ENCODE results near the gene PPP3CA. TPM values are rescaled to one million over a fixed set of nuclear protein-coding genes. Genes with fewer than 3 reads are reported as not detected.

The PPP3CA gene
- total RNA-seq, 1 donor from 2014 or later = 38.4 TPM

DNA sequence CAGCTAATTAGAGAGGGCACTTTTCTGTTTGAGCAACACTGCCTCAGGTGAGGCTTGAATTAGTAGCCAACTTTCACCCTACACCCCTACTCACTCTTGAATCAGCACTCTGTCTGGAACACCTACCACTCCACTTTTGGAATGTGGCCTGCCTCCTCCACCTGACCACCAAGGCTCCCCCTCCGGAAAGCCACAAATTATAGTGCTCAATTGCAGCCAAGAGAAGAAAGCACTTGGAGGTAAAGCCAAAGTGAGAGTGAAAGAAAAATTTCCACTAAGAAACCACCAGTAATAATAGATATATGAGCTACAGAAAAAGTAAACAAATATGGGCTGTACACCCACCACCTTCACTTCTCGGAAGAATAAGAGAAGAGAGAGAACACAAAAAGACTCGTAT, 41.1 kb downstream of the PPP3CA start:
- H3K27me3 ChIP-seq = no peaks in the 10 kb centered on the region
- no peaks in the 10 kb centered on the region for H3F3A ChIP-seq (ENCODE audit: low read depth)
- TF ChIP-seq EZH2phosphoT487 (IDR thresholded peaks at IDR 0.05) (no peak), EZH2 (IDR thresholded peaks at IDR 0.05) (no peak)
- TF ChIP-seq, protein P1, sequence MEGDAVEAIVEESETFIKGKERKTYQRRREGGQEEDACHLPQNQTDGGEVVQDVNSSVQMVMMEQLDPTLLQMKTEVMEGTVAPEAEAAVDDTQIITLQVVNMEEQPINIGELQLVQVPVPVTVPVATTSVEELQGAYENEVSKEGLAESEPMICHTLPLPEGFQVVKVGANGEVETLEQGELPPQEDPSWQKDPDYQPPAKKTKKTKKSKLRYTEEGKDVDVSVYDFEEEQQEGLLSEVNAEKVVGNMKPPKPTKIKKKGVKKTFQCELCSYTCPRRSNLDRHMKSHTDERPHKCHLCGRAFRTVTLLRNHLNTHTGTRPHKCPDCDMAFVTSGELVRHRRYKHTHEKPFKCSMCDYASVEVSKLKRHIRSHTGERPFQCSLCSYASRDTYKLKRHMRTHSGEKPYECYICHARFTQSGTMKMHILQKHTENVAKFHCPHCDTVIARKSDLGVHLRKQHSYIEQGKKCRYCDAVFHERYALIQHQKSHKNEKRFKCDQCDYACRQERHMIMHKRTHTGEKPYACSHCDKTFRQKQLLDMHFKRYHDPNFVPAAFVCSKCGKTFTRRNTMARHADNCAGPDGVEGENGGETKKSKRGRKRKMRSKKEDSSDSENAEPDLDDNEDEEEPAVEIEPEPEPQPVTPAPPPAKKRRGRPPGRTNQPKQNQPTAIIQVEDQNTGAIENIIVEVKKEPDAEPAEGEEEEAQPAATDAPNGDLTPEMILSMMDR (IDR thresholded peaks at IDR 0.05) = no peak
- H3K36me3 ChIP-seq = no peaks in the 10 kb centered on the region
- no peaks in the 10 kb centered on the region for H3K9me3 Mint-ChIP-seq
- H3K9me3 ChIP-seq (ENCODE audit: low read depth) = no peaks in the 10 kb centered on the region
- H3K4me3 Mint-ChIP-seq = no peak overlapping the region
- DNase-seq (ENCODE audit: low spot score) = no peak
- H2AFZ ChIP-seq (replicated peaks) = no peak overlapping the region
- peaks cover 18% of the 10 kb centered on the region for H3K4me1 Mint-ChIP-seq
- no peak overlapping the region for H3K4me3 ChIP-seq
- peaks cover 23% of the 10 kb centered on the region for H3K79me2 ChIP-seq (ENCODE audit: low read depth)
- H3K36me3 Mint-ChIP-seq = no peaks in the 10 kb centered on the region
- no peaks in the 10 kb centered on the region for H3K27me3 Mint-ChIP-seq (ENCODE audit: insufficient read depth, low read depth)
- H3K9ac ChIP-seq = no peak overlapping the region
- H3K4me2 ChIP-seq = peak overlapping the region; percentile 12
- peaks cover 26% of the 10 kb centered on the region for H4K20me1 ChIP-seq (ENCODE audit: low read depth)
- peaks cover 21% of the 10 kb centered on the region for H3K4me1 ChIP-seq
- H3K27ac ChIP-seq = no peak overlapping the region
- no peak overlapping the region for H3K27ac Mint-ChIP-seq

DNA sequence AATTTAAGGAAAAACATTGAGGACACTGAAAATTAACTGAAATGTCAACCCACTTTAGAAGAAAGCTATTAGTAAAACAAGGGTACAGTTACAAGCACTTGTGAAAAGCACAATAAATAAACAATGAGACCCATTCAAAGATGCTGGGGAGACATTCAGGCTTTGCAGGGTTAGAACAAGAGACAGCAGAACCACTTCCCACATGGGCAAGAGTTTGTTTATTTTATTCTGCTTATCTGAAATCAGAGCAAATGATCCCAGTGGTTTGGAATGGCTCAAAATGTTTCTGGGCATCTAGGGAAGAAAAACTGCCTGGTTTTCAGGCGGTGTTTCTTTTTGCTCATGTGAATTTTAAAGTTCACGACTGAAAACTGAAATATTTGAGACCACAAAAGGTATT, 42.4 kb downstream of the PPP3CA start:
- H3K36me3 Mint-ChIP-seq = no peaks in the 10 kb centered on the region
- no peak overlapping the region for H3K4me3 Mint-ChIP-seq
- Histone ChIP-seq H3K79me2 (ENCODE audit: low read depth) (peaks cover 22% of the 10 kb centered on the region), H3K36me3 (no peaks in the 10 kb centered on the region), H3K9me3 (ENCODE audit: low read depth) (no peaks in the 10 kb centered on the region), H2AFZ (replicated peaks) (no peak overlapping the region), H3K4me1 (peaks cover 21% of the 10 kb centered on the region), H3K9ac (no peak overlapping the region), H3F3A (ENCODE audit: low read depth) (no peaks in the 10 kb centered on the region), H3K4me3 (no peak overlapping the region), H3K27ac (no peak overlapping the region), H3K4me2 (peak overlapping the region; percentile 54), H4K20me1 (ENCODE audit: low read depth) (peaks cover 28% of the 10 kb centered on the region), H3K27me3 (no peaks in the 10 kb centered on the region)
- peak; percentile 31 for DNase-seq (ENCODE audit: low spot score)
- no peaks in the 10 kb centered on the region for H3K9me3 Mint-ChIP-seq
- no peak overlapping the region for H3K27ac Mint-ChIP-seq
- TF ChIP-seq EZH2phosphoT487 (IDR thresholded peaks at IDR 0.05) (no peak), EZH2 (IDR thresholded peaks at IDR 0.05) (no peak)
- TF ChIP-seq, protein P1 (IDR thresholded peaks at IDR 0.05) = no peak
- peaks cover 18% of the 10 kb centered on the region for H3K4me1 Mint-ChIP-seq
- H3K27me3 Mint-ChIP-seq (ENCODE audit: insufficient read depth, low read depth) = no peaks in the 10 kb centered on the region

DNA sequence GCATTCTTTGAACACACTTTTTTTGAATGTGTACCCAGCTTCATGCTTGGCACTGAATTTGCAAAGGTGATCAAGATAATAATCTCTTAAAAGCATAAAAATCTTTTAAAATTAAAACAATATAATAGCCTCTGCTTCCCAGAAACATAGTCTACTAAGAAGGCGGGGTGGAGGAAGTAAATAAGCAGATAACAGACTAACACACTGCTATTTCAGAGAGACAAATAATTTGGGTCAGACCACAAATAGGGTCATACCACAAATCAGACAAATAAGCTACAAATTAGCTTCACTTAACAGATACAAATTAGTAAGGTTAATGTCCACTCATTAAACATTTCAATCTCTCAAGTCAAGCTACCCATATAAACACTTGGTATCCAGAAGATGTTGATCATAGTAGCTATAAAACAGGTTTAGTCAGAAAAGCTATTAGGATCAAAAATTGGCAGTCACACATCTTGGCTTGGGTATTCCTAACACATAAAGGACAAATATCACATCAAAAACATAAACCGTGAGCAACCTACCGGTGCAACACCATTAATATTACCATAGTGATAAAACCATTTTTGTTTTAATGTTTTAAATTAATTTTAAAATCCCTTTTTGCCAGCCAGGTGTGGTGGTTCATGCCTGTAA, 47.3 kb downstream of the PPP3CA start:
- TF ChIP-seq, protein P1 (IDR thresholded peaks at IDR 0.05) = no peak
- TF ChIP-seq EZH2phosphoT487 (IDR thresholded peaks at IDR 0.05) (no peak), EZH2 (IDR thresholded peaks at IDR 0.05) (no peak)
- Mint-ChIP-seq H3K9me3 (no peaks in the 10 kb centered on the region), H3K36me3 (no peaks in the 10 kb centered on the region), H3K27me3 (ENCODE audit: insufficient read depth, low read depth) (no peaks in the 10 kb centered on the region), H3K4me3 (no peak overlapping the region), H3K27ac (no peak overlapping the region), H3K4me1 (peaks cover 3% of the 10 kb centered on the region)
- no peak for DNase-seq (ENCODE audit: low spot score)
- no peak overlapping the region for H3K4me3 ChIP-seq
- no peaks in the 10 kb centered on the region for H3K36me3 ChIP-seq
- no peaks in the 10 kb centered on the region for H3K9me3 ChIP-seq (ENCODE audit: low read depth)
- peaks cover 4% of the 10 kb centered on the region for H3K4me1 ChIP-seq
- H3K79me2 ChIP-seq (ENCODE audit: low read depth) = peaks cover 14% of the 10 kb centered on the region
- H3K27me3 ChIP-seq = no peaks in the 10 kb centered on the region
- peaks cover 20% of the 10 kb centered on the region for H4K20me1 ChIP-seq (ENCODE audit: low read depth)
- no peak overlapping the region for H3K4me2 ChIP-seq
- H3K9ac ChIP-seq = no peak overlapping the region
- no peaks in the 10 kb centered on the region for H3F3A ChIP-seq (ENCODE audit: low read depth)
- no peak overlapping the region for H2AFZ ChIP-seq (replicated peaks)
- H3K27ac ChIP-seq = no peak overlapping the region

Data from neural progenitor cell (in vitro differentiated cells).